GM19099 (cell line): ENCODE results near the gene FCN1.

Experiments
- POLR2A ChIP-seq: IDR thresholded peaks from 3 replicates; pipeline ENCODE4 v1.6.1; 2011; ENCODE audit warnings: low read depth; ENCODE audit not compliant: insufficient read length; ENCODE audit errors: extremely low read depth

The FCN1 gene

GRCh38 chr9:134917431-134918373 is at the start of gene FCN1:
FCN1 (minus strand) TSS chr9:134917912; CDS start chr9:134917871, 41 bp downstream.
- no peak for TF ChIP-seq POLR2A

- TF ChIP-seq POLR2A, result no peak
Measured at GRCh38 chr9:134966697-134967546, 49.2 kb upstream of the FCN1 start.

DNA sequence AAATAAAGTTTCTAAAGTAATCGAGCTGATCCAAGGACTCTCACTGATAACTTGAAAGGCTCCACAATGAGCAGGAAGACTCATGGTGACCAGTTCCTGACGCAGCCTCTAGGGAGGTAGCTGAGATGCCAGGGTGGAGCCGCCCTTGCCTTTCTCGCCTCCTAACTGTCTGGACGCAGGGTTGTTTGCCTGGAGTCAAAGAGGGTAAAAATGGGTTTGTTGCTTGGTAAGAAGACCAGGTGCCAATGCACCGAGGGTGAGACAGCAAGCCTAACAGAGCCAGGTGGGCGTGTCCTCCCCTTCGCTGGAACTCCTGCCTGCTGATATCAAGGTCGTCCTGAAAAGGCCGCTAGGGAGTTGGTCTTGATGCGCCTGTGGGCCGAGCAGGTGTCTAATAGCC is 48.6 kb upstream of the FCN1 start:
- no peak for TF ChIP-seq POLR2A

DNA sequence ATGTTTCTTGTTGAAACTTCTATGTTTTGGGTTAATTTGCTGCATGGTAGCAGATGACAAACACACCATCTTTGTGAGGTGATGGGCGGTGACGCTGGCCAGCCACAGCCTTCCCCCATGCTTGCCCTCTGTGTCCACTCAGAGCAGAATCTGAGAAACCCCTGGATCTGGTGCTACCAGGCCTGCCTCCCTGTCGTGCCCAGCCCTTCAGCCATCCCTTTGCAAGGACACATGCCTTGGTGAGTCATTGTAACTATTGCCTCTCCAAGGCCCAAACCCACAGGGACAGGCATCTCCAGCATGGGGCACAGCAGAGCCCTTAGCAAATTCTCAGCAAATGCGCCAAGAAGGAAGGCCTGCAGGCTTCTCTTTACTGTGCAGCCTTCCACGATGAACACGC is 48.1 kb upstream of the FCN1 start:
- no peak for TF ChIP-seq POLR2A

- TF ChIP-seq POLR2A, result no peak
Measured at GRCh38 chr9:134965411-134965810, 47.7 kb upstream of the FCN1 start.

GRCh38 chr9:134964271-134965055 is 46.8 kb upstream of the FCN1 start:
- TF ChIP-seq POLR2A, result no peak

DNA sequence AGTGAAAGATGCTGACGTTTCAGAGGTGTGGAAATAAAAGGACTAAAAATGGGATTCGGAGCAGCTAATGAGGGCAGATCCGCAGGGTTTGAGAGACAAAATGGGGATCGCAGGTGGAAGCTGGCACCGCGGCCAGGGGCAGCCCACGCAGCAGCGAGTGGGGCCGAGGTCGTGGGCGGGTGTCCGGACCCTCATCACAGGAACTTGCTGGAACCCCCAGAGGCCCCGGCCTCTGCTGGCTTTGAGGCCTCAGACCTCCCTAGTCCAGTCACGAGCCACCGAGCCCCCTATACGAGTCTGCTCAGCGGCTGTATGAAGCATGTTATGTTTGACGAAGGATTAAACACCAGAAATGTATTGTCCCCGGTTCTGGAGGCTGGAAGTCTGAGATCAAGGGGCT is 45.8 kb upstream of the FCN1 start:
- no peak for TF ChIP-seq POLR2A

DNA sequence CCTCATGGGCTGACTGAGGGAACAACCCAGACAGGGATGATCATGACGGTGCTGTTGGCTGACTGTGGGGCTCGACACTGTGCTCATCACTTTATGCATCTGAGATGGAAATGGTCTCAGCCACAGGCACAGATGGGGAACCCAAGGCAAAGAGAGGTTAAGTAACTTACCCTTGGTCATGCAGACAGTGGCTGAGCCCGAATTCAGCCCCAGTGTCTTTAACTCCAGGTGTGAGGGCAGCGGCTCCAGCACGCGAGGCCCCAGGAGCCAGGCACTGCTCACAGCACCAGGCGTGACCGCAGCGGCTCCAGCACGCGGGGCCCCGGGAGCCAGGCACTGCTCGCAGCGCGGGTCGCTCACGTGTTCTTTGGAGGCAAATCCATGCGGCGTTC is 45.3 kb upstream of the FCN1 start:
- TF ChIP-seq POLR2A, result no peak

- TF ChIP-seq POLR2A, result no peak
Measured at GRCh38 chr9:134962065-134962972, 44.6 kb upstream of the FCN1 start.

- TF ChIP-seq POLR2A, result no peak
Measured at GRCh38 chr9:134961331-134962064, 43.8 kb upstream of the FCN1 start.

- TF ChIP-seq POLR2A, result no peak
Measured at GRCh38 chr9:134960701-134961181, 43.0 kb upstream of the FCN1 start.

DNA sequence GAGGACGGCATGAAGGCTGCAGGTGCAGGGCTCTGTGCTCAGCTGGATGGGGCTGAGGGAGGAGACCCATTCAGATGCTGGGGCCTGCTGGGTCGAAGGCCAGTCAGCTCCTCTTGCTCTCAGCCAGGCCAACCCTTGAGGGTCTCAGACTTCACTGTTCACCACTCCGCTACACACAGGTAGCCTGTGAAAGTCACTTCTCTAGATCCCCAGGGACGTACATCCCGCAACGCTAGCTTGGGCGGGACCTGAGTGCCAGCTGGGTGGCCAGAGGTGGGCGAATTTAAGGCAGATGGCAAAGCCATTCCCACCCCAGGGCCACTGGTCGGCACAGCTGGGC is 42.2 kb upstream of the FCN1 start:
- no peak for TF ChIP-seq POLR2A

DNA sequence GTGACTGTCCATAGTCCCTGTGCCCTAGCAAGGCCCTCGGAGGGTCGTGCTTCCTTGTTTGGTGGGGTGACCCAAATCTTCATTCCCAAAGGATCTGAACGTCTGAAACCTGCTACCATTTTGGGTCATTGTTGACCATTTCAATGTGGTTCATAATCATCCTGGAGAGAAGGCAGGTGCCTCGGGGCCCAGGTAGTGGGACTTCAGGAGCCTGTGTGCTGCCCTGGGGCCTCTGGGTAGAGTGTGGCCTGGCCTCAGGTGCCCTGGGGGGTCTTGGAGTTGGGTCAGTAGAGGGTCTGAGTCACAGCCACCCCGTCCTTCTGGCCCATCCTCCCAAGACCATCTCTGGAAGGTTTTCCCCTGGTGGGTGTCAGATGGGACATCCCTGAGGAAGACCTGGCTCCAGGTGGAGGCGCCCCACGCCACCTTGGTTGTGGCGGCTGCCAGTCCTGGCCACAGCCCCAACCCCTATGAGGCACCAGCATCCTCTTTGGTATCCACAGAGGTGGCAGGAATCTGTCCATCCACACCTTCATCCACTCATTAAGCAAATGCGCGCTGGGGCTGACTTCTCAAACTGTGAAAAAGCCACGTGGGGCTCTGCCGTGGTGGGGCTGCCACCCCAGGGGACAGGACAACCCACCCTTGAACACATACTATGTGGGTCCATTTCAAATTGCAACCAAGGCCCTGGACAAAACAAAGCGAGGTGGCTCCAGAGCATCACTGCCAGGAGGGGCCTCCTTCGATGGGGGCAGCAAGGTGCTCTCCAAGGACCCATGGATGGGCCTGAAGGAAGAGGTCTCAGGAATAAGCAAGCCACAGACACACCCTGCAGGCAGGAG is 41.6 kb upstream of the FCN1 start:
- no peak for TF ChIP-seq POLR2A

- no peak for TF ChIP-seq POLR2A
Measured at GRCh38 chr9:134957945-134958227, 40.2 kb upstream of the FCN1 start.
